GM10266 (cell line): Measurements from ENCODE around the gene HNMT.
"Not testable (repeated sequence)": the region's sequence is repeated elsewhere in the genome, so short reads cannot be mapped to it uniquely, and the experiment has no call there.

ENCODE experiments used
- DNase-seq: peaks from one replicate; pipeline ENCODE4 v3.0.0; 2012; ENCODE audit errors: extremely low spot score
- TF ChIP-seq, protein P1 (sequence below): IDR thresholded peaks from 2 replicates; pipeline ENCODE4 v1.5.1; 2012; ENCODE audit warnings: mild to moderate bottlenecking, low read depth; ENCODE audit not compliant: control insufficient read depth, insufficient read depth; ENCODE audit errors: missing control alignments

HNMT gene

DNA sequence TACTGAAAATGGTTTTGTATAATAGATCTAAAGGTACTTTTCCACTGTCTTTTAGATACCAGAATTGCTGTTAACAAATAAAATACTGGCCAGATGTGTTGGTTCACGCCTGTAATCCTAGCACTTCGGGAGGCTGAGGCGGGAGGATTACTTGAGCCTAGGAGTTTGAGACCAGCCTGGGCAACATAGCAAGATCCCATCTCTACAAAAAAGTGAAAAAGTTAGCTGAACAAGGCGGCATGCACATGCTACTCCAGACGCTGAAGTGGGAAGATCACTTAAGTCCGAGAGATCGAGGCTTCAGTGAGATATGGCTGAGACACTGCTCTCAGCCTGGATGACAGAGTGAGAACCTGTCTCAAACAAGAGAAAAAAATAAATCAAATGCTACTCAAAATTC is 2.8 kb downstream of the HNMT start:
- TF ChIP-seq, protein P1, sequence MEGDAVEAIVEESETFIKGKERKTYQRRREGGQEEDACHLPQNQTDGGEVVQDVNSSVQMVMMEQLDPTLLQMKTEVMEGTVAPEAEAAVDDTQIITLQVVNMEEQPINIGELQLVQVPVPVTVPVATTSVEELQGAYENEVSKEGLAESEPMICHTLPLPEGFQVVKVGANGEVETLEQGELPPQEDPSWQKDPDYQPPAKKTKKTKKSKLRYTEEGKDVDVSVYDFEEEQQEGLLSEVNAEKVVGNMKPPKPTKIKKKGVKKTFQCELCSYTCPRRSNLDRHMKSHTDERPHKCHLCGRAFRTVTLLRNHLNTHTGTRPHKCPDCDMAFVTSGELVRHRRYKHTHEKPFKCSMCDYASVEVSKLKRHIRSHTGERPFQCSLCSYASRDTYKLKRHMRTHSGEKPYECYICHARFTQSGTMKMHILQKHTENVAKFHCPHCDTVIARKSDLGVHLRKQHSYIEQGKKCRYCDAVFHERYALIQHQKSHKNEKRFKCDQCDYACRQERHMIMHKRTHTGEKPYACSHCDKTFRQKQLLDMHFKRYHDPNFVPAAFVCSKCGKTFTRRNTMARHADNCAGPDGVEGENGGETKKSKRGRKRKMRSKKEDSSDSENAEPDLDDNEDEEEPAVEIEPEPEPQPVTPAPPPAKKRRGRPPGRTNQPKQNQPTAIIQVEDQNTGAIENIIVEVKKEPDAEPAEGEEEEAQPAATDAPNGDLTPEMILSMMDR = no peak
- DNase-seq = no peak

DNA sequence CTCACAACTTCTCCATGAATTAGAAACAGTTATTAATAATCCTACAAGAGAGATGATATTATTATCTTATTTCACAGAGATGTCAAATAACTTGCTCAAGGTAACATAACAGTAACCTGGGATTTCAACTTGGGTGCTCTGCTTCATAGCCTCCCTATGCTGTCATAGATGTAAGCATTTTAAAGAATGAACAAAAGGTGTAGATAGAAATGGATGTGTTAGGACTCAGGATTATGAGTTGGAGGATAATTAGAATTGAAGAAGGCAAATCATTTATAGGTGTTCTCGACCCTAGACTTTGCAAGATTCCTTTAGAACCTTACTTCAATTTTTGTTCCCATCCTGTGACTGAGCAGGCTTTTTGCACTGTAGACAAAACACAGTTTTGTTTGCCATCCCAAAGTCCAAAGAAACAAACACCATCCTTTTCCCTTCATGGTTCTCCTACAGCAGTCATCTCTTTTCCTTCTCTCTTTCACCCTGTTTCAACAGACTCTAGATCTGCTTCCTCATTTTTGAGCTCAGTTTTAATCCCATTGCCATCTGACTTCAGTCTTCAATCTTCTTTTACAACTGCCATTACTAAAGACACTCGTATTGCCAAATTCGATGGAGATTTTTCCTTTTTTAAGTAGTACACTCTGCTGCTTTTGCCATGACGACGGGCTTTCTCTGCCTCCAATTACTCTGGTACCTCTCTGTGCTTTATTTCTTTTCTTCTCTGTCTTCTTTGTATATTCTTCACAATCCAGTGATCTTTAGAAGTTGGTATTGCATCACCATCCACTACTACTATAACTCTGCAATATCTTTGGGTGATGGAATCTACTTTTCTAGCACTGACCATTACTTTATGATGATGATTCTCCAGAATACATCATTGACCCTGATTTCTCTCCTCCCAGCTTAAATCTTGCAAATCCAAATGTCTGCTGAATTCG is 4.5 kb downstream of the HNMT start:
- TF ChIP-seq, protein P1 = no peak
- DNase-seq = no peak

- no peak for DNase-seq
Measured at GRCh38 chr2:137969418-137969765, 5.1 kb downstream of the HNMT start.

DNA sequence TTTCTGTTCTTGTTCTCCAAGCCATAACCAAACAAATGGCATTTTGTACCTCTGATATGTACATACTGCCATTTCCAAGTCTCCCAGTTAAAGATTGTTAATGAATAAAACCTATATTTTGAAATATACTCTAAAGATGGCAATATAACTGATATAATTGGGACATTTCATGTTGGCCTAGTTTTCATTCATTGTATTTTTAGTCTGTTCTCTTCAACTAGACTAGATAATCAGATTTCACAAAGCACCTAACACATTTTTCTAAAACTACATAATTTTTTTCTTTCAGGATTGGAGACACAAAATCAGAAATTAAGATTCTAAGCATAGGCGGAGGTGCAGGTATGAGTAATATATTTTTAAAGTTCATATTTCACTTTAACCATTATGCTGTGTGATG is 5.6 kb downstream of the HNMT start:
- no peak for DNase-seq
- TF ChIP-seq, protein P1 = no peak

More at GRCh38 chr2:137969418-137969765, 5.1 kb downstream of the HNMT start:
- TF ChIP-seq, protein P1 = no peak

- DNase-seq = not testable (repeated sequence)
Measured at GRCh38 chr2:137971259-137971658, 7.0 kb downstream of the HNMT start.

GRCh38 chr2:137973280-137973679 is 9.0 kb downstream of the HNMT start:
- TF ChIP-seq, protein P1 = no peak

GRCh38 chr2:137975280-137976271 is 11.3 kb downstream of the HNMT start:
- TF ChIP-seq, protein P1 = no peak
- DNase-seq = no peak

More at GRCh38 chr2:137973280-137973679, 9.0 kb downstream of the HNMT start:
- no peak for DNase-seq
